PC-3 (cell line): ENCODE results near the gene MACROD2.

Experiments
- EZH2 ChIP-seq: fragments of 300-600 bp; sonication (generic); IDR thresholded peaks from one replicate; pipeline ENCODE4 v1.6.1; 2017; ENCODE audit warnings: antibody characterized with exemption, mild to moderate bottlenecking, low read length; ENCODE audit not compliant: unreplicated experiment
- EZH2phosphoT487 ChIP-seq: fragments of 300-600 bp; sonication (generic); IDR thresholded peaks from 2 replicates; pipeline ENCODE4 v1.6.1; 2018; ENCODE audit warnings: mild to moderate bottlenecking, antibody characterized with exemption, low read length, borderline replicate concordance
- TF ChIP-seq, protein P1 (sequence below): fragments of 300-600 bp; sonication (generic); conservative IDR thresholded peaks from 2 replicates; pipeline ENCODE4 v1.5.1; 2017; ENCODE audit warnings: antibody characterized with exemption, low read depth, mild to moderate bottlenecking, low read length

- TF ChIP-seq, protein P1, sequence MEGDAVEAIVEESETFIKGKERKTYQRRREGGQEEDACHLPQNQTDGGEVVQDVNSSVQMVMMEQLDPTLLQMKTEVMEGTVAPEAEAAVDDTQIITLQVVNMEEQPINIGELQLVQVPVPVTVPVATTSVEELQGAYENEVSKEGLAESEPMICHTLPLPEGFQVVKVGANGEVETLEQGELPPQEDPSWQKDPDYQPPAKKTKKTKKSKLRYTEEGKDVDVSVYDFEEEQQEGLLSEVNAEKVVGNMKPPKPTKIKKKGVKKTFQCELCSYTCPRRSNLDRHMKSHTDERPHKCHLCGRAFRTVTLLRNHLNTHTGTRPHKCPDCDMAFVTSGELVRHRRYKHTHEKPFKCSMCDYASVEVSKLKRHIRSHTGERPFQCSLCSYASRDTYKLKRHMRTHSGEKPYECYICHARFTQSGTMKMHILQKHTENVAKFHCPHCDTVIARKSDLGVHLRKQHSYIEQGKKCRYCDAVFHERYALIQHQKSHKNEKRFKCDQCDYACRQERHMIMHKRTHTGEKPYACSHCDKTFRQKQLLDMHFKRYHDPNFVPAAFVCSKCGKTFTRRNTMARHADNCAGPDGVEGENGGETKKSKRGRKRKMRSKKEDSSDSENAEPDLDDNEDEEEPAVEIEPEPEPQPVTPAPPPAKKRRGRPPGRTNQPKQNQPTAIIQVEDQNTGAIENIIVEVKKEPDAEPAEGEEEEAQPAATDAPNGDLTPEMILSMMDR, result no peak
- TF ChIP-seq EZH2, result no peak
- no peak for TF ChIP-seq EZH2phosphoT487
These were observed 778.2 kb downstream of the MACROD2 start for GRCh38 chr20:14773486-14773885.
